ENCODE measurements around the gene NRBF2.

The NRBF2 gene

GRCh38 chr10:63169624-63170023 is 36.5 kb downstream of the NRBF2 start:
- DNase-seq (ENCODE audit: low read depth) = no peak
- H3K4me3 ChIP-seq (ENCODE audit: control insufficient read depth, low read depth, low read length) = no peak overlapping the region
- no peak for TF ChIP-seq CTCF (IDR thresholded peaks at IDR 0.05; ENCODE audit: control insufficient read depth, insufficient read depth, low read depth, low read length, missing control alignments)

GRCh38 chr10:63171255-63171855 is 38.2 kb downstream of the NRBF2 start:
- no peak for TF ChIP-seq CTCF (IDR thresholded peaks at IDR 0.05; ENCODE audit: control insufficient read depth, insufficient read depth, low read depth, low read length, missing control alignments)
- no peak overlapping the region for H3K4me3 ChIP-seq (ENCODE audit: control insufficient read depth, low read depth, low read length)
- no peak for DNase-seq (ENCODE audit: low read depth)

GRCh38 chr10:63171926-63172325 is 38.8 kb downstream of the NRBF2 start:
- no peak overlapping the region for H3K4me3 ChIP-seq (ENCODE audit: control insufficient read depth, low read depth, low read length)
- TF ChIP-seq CTCF (IDR thresholded peaks at IDR 0.05; ENCODE audit: control insufficient read depth, insufficient read depth, low read depth, low read length, missing control alignments) = no peak
- DNase-seq (ENCODE audit: low read depth) = no peak

GRCh38 chr10:63173468-63174232 is 40.5 kb downstream of the NRBF2 start:
- TF ChIP-seq CTCF (IDR thresholded peaks at IDR 0.05; ENCODE audit: control insufficient read depth, insufficient read depth, low read depth, low read length, missing control alignments) = no peak
- no peak for DNase-seq (ENCODE audit: low read depth)

GRCh38 chr10:63175534-63175933 is 42.4 kb downstream of the NRBF2 start:
- TF ChIP-seq CTCF (IDR thresholded peaks at IDR 0.05; ENCODE audit: control insufficient read depth, insufficient read depth, low read depth, low read length, missing control alignments) = no peak
- H3K4me3 ChIP-seq (ENCODE audit: control insufficient read depth, low read depth, low read length) = no peak overlapping the region
- DNase-seq (ENCODE audit: low read depth) = no peak

More at GRCh38 chr10:63173468-63174232, 40.5 kb downstream of the NRBF2 start:
- H3K4me3 ChIP-seq (ENCODE audit: control insufficient read depth, low read depth, low read length) = no peak overlapping the region

- no peak for TF ChIP-seq CTCF (IDR thresholded peaks at IDR 0.05; ENCODE audit: control insufficient read depth, insufficient read depth, low read depth, low read length, missing control alignments)
Measured at GRCh38 chr10:63192826-63193225, 59.7 kb downstream of the NRBF2 start.

More at GRCh38 chr10:63192826-63193225, 59.7 kb downstream of the NRBF2 start:
- H3K4me3 ChIP-seq (ENCODE audit: control insufficient read depth, low read depth, low read length) = no peak overlapping the region
- DNase-seq (ENCODE audit: low read depth) = no peak

All from AG09309 (cell line).